Ascending aorta (tissue), 2 donors: ENCODE results near the gene ZSCAN1. TPM values are rescaled to one million over a fixed set of nuclear protein-coding genes. Genes with fewer than 3 reads are reported as not detected.

ENCODE experiments used
- DNase-seq, 2 donors: peaks; one replicate each; pipeline ENCODE4 v3.0.0-alpha.2; 2019; ENCODE audit warnings: low spot score in 2 of 2
- H3K27ac ChIP-seq, 2 donors: fragments of 200-600 bp; sonication (generic); one replicate each; pipeline ENCODE4 v1.5.1; 2016 to 2017; ENCODE audit warnings: mild to moderate bottlenecking in 1 of 2
- H3K27me3 ChIP-seq: fragments of 200-600 bp; sonication (generic); one replicate; pipeline ENCODE4 v1.5.1; 2017
- H3K36me3 ChIP-seq, 2 donors: fragments of 200-600 bp; sonication (generic); one replicate each; pipeline ENCODE4 v1.5.1; 2016
- H3K4me1 ChIP-seq, 2 donors: fragments of 200-600 bp; sonication (generic); one replicate each; pipeline ENCODE4 v1.5.1; 2016 to 2017; ENCODE audit warnings: mild to moderate bottlenecking in 1 of 2
- H3K4me3 ChIP-seq, 2 donors: fragments of 200-600 bp; sonication (generic); one replicate each; pipeline ENCODE4 v1.5.1; 2016 to 2017; ENCODE audit warnings: mild to moderate bottlenecking in 1 of 2
- H3K9me3 ChIP-seq, 2 donors: fragments of 200-600 bp; sonication (generic); one replicate each; pipeline ENCODE4 v1.5.1; 2016
- CTCF ChIP-seq, 3 experiments: fragments of 200-600 bp in 2 of 3; fragments of 450-650 bp in 1 of 3; sonication (generic) in 2 of 3; IDR thresholded peaks; one replicate each; pipeline ENCODE4 v1.5.1; 2016 to 2019; ENCODE audit warnings: antibody characterized with exemption in 3 of 3, mild to moderate bottlenecking in 1 of 3, moderate library complexity in 1 of 3
- intact Hi-C: fragments of 100-400 bp; cut with DNase I; formaldehyde crosslinking; loops from one replicate; pipeline ENCODE4 v1.15.1; 2023
- total RNA-seq: library from RNA; depleted of rRNA; stranded (reverse); fragments of >200 nt; gene quantifications from one replicate; pipeline ENCODE4 v1.1.0, GENCODE V29; 2016

ZSCAN1 gene
- total RNA-seq, 1 donor from 2014 or later, result not detected

- Histone ChIP-seq H3K36me3 (peaks cover 32 to 54% of the 10 kb centered on the region in 2 donors), H3K27me3 (no peaks in the 10 kb centered on the region), H3K27ac (no peak overlapping the region), H3K9me3 (peaks cover 54 to 71% of the 10 kb centered on the region in 2 donors), H3K4me1 (peaks cover 0 to 4% of the 10 kb centered on the region in 2 donors), H3K4me3 (no peak overlapping the region)
- no peak for DNase-seq
- intact Hi-C loops, result no loop called here
- TF ChIP-seq CTCF (IDR thresholded peaks at IDR 0.05), result no peak
Observed at GRCh38 chr19:58063712-58064111, 29.9 kb downstream of the ZSCAN1 start.

- Histone ChIP-seq H3K27me3 (no peaks in the 10 kb centered on the region), H3K27ac (no peak overlapping the region), H3K4me1 (no peaks in the 10 kb centered on the region), H3K9me3 (peaks cover 78 to 91% of the 10 kb centered on the region in 2 donors), H3K4me3 (no peak overlapping the region), H3K36me3 (peaks cover 32 to 56% of the 10 kb centered on the region in 2 donors)
- TF ChIP-seq CTCF (IDR thresholded peaks at IDR 0.05), result no peak
- intact Hi-C loops, result no loop called here
- DNase-seq, result no peak
Observed at GRCh38 chr19:58067240-58067912, 33.6 kb downstream of the ZSCAN1 start.

GRCh38 chr19:58079792-58080191 is 46.0 kb downstream of the ZSCAN1 start:
- Histone ChIP-seq H3K9me3 (peaks cover 47 to 100% of the 10 kb centered on the region in 2 donors), H3K36me3 (peaks cover 15 to 21% of the 10 kb centered on the region in 2 donors)
- intact Hi-C loops, result no loop called here

GRCh38 chr19:58083021-58083420 is 49.2 kb downstream of the ZSCAN1 start:
- Histone ChIP-seq H3K4me3 (no peak overlapping the region), H3K4me1 (no peaks in the 10 kb centered on the region), H3K36me3 (peaks cover 46 to 54% of the 10 kb centered on the region in 2 donors), H3K9me3 (peaks cover 60 to 100% of the 10 kb centered on the region in 2 donors), H3K27ac (no peak overlapping the region), H3K27me3 (no peaks in the 10 kb centered on the region)
- no peak for TF ChIP-seq CTCF (IDR thresholded peaks at IDR 0.05)
- intact Hi-C loops, result no loop called here
- no peak for DNase-seq

More at GRCh38 chr19:58079792-58080191, 46.0 kb downstream of the ZSCAN1 start:
- Histone ChIP-seq H3K27me3 (no peaks in the 10 kb centered on the region), H3K4me3 (no peak overlapping the region), H3K4me1 (no peaks in the 10 kb centered on the region), H3K27ac (no peak overlapping the region)
- no peak for TF ChIP-seq CTCF (IDR thresholded peaks at IDR 0.05)
- DNase-seq, result no peak

GRCh38 chr19:58084596-58085347 is 50.9 kb downstream of the ZSCAN1 start:
- intact Hi-C loops, result no loop called here
- TF ChIP-seq CTCF (IDR thresholded peaks at IDR 0.05), result no peak
- Histone ChIP-seq H3K4me3 (no peak overlapping the region), H3K4me1 (no peaks in the 10 kb centered on the region), H3K9me3 (peaks cover 64 to 94% of the 10 kb centered on the region in 2 donors), H3K36me3 (peaks cover 56 to 64% of the 10 kb centered on the region in 2 donors), H3K27me3 (no peaks in the 10 kb centered on the region), H3K27ac (no peak overlapping the region)
- DNase-seq, result no peak
